Type B pancreatic cell (in vitro differentiated cells): ENCODE data around the gene DPPA4. TPM values are rescaled to one million over a fixed set of nuclear protein-coding genes. Genes with fewer than 3 reads are reported as not detected.

ENCODE experiments used
- total RNA-seq: library from RNA; stranded (reverse); gene quantifications from 2 replicates; pipeline ENCODE4 v1.2.1, GENCODE V29; 2021; ENCODE audit warnings: low replicate concordance

The DPPA4 gene
- total RNA-seq, 1 donor from 2014 or later: 14.9 TPM

Other genes with a start within 250 kb of the DPPA4 start
- not detected in 2 replicates for gene MORC1, start 219.4 kb downstream of the DPPA4 start, total RNA-seq
- gene C3orf85, start 200.8 kb downstream of the DPPA4 start, total RNA-seq: 2.3 and 6.8 TPM in 2 replicates
- 0.36 TPM in 1 of 2 replicates, not detected in the other for gene DPPA2, start 21.0 kb downstream of the DPPA4 start, total RNA-seq